ENCODE results near the gene PRSS38.

DNA sequence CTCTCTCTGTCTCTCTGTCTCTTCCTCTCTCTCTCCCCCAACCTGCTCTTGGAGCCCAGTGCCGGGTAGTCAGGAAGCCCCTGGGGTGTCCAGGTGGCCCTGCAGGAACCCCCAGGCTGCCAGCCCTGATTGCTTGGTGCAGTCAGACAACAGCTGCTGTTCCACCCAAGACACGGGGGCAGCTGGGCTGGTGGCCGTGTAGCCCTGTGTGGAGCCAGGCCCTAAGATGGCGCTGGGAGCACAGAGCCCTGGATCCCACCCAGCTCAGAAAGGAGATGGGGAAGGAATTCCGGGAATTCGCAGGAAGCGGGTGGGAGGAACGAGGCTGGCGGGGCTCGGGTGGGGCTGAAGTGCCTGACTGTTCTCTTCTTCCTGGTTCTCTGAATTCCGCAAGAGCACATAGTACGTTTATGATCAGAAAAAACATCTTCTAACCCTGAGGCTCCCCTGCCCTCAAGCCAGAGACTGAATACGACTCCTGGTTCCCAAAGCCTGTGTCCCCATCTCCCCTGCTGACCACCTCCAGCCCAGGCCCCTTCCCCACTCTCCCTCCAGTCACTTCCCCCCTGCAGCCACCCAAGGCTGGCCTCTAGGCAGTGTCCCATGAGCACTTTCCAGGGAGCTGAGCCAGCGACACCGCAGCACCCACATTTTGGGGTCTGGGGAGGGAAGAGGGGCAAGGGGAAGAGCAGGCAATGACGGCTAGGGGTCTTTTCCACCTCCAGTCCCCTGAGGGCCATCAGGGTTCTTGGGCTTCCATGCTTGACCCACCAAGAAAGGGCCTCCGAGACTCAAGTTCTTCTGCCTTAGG lies 77.2 kb downstream of the PRSS38 start:
- TF ChIP-seq, protein P1, sequence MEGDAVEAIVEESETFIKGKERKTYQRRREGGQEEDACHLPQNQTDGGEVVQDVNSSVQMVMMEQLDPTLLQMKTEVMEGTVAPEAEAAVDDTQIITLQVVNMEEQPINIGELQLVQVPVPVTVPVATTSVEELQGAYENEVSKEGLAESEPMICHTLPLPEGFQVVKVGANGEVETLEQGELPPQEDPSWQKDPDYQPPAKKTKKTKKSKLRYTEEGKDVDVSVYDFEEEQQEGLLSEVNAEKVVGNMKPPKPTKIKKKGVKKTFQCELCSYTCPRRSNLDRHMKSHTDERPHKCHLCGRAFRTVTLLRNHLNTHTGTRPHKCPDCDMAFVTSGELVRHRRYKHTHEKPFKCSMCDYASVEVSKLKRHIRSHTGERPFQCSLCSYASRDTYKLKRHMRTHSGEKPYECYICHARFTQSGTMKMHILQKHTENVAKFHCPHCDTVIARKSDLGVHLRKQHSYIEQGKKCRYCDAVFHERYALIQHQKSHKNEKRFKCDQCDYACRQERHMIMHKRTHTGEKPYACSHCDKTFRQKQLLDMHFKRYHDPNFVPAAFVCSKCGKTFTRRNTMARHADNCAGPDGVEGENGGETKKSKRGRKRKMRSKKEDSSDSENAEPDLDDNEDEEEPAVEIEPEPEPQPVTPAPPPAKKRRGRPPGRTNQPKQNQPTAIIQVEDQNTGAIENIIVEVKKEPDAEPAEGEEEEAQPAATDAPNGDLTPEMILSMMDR (IDR thresholded peaks at IDR 0.05; ENCODE audit: low read depth, low read length): no peak
- TF ChIP-seq EZH2phosphoT487 (IDR thresholded peaks at IDR 0.05; ENCODE audit: low read depth): no peak

Measured in OCI-LY3 (cell line).